RPMI8226 (cell line): ENCODE measurements around the gene GDF7.

ENCODE experiments used
- DNase-seq: peaks from one replicate; pipeline ENCODE4 v3.0.0-alpha.2; 2015

Gene GDF7

DNA sequence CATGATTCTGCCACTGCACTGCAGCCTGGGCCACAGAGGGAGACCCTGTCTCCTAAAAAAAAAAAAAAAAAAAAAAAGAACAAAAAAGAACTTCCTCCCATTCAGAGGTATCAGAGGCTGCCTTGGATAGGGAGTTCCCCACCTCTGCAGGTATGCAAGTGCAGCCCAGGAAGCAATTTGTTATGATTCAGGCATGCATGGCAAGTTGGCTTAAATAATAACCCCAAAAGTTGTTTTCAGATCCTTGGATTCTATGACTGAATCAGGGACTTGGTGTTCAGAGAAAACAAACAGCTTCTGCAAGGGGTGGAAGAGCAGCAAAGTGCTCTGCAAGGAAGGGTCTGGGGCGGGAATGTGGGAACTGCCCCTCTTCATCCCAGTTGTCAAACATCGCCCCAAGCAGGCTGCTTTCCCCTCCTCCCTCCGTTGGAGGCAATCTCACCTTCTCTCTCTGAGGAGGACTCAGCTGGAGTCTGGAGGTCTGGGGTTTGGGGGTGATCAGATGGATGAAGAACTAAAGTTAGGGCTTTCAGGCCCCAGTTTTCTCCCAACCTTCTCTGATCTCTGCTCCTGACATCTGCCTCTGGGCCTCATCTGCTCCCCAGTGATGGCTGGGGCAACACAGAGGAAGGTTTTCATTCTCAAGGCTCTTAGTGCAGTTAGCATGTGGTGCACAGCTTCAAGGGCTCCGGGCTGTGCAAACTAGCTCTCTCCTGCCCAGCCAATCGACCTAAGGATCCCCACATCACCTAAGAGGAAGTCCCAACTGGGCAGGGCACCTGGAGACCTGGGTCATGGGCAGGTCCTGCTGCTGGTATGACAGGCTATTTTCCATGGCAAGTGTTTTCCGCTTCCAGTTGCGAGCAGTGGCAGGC, 3.5 kb upstream of the GDF7 start:
- no peak for DNase-seq

DNA sequence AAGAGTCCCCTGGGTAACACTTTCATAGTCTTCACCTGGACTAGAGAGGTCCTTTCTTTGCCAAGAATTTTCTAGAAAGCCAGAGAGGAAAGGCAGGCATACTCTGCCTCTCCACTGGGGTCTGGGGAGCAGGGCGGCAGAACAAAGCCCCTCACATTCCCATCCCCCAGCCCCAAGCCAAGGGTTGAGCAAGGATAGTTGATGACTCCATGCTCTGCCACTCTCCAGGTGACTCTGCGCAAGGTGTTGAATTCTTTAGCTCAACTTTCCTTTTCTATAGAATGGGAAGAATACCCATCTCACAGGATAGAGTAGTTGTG, 2.9 kb upstream of the GDF7 start:
- DNase-seq, result no peak

GRCh38 chr2:20664431-20665242, 2.3 kb upstream of the GDF7 start:
- DNase-seq, result no peak

DNA sequence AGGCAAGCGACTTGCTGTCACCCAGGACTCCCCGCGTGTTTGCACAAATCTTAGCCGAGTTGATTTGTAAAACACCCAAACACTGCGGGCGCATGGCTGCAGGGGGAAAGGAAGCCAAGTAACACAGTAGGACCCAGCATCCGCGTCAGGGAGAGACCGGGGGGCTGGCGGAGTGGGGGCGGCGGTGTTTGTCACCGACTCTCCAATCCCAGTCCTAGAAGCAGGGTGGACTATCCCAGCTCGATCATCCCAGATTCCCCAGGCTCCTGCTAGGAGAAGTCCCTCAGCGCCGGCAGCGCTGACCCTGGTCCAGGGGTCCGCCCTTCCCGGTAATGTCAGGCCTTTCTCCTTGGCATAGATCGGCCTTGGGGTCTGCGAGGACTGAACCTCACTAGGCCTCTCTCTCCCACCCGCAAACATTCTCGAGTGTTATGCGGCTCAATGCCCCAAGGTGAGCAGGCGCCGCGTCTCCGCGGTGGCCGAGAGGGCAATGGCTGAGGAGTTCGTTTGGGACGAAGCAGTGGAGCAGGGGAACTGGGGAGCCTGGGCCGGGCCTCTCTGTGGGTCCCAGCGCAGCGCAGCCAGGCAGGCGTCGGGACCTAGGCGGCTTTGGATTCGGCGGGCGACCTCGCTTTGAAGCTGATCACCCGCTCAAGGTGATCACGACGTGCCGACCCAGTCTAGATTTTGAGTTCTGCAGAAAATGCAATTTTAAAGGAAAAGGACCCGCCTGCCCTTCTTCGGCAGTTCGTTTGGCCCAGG, 1.5 kb upstream of the GDF7 start:
- DNase-seq, result no peak

DNA sequence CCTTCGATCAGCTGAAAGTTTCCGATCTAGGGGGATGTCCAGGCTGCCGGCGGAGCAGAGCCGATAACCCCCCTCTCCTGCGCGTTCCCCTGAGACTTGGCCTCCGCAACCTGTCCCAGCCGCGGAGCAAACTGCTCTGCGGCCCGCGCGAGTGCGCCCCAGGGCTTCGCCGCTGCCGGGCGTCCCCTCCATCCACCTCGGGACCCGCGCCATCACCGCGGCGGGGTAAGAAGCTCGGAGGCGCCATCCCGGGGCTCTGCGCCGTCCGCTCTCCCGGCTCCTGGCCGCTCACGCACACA, 990 bp upstream of the GDF7 start:
- DNase-seq, result no peak

GRCh38 chr2:20667151-20667530, 197 bp downstream of the GDF7 start:
- DNase-seq, result peak; percentile 16

- DNase-seq, result no peak
These were observed 822 bp downstream of the GDF7 start for GRCh38 chr2:20667531-20668401.

GRCh38 chr2:20668451-20668850, 1.5 kb downstream of the GDF7 start:
- no peak for DNase-seq

DNA sequence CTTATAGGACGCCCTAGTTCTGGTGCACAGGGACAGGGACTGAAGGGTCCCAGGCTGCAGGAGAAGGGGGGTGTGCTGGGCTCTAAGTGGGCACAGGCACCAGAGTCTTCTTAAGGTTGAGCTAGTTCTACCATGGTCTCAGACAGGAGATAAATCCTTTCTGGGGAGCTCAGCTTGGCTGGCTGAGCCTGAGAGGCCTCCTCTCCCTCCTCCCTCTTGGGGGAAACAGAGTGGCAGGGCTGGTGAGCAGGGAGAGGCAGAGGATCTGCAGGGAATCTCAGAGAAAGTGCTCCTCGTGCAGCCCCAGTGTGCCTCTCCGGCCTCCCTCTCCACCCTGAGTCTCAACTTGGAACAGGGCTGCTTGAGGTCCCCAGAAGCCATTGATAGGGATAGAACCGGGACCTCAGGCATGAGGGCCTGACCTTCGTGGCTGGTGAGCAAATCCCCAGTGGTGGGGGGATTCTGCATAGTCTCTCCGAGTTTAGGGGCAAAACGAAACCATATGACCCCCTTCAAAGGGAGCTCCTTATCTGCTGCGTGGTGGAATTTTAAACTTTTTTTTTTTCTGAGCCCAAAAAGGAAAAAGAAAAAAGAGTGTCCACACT, 2.0 kb downstream of the GDF7 start:
- no peak for DNase-seq

- no peak for DNase-seq
These were observed 2.8 kb downstream of the GDF7 start for GRCh38 chr2:20669562-20670314.

DNA sequence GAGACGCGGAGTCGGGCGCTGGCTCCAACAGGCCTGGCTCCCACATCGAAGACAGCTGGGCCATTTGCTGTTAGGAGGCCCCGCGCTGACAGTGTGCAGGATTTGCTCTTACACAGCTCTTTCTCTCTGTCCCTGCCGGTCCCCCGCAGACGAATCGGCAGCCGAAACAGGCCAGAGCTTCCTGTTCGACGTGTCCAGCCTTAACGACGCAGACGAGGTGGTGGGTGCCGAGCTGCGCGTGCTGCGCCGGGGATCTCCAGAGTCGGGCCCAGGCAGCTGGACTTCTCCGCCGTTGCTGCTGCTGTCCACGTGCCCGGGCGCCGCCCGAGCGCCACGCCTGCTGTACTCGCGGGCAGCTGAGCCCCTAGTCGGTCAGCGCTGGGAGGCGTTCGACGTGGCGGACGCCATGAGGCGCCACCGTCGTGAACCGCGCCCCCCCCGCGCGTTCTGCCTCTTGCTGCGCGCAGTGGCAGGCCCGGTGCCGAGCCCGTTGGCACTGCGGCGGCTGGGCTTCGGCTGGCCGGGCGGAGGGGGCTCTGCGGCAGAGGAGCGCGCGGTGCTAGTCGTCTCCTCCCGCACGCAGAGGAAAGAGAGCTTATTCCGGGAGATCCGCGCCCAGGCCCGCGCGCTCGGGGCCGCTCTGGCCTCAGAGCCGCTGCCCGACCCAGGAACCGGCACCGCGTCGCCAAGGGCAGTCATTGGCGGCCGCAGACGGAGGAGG, 3.5 kb downstream of the GDF7 start:
- DNase-seq, result no peak

- no peak for DNase-seq
These were observed 4.2 kb downstream of the GDF7 start for GRCh38 chr2:20671036-20671735.

GRCh38 chr2:20671736-20672080, 4.8 kb downstream of the GDF7 start:
- DNase-seq, result no peak

DNA sequence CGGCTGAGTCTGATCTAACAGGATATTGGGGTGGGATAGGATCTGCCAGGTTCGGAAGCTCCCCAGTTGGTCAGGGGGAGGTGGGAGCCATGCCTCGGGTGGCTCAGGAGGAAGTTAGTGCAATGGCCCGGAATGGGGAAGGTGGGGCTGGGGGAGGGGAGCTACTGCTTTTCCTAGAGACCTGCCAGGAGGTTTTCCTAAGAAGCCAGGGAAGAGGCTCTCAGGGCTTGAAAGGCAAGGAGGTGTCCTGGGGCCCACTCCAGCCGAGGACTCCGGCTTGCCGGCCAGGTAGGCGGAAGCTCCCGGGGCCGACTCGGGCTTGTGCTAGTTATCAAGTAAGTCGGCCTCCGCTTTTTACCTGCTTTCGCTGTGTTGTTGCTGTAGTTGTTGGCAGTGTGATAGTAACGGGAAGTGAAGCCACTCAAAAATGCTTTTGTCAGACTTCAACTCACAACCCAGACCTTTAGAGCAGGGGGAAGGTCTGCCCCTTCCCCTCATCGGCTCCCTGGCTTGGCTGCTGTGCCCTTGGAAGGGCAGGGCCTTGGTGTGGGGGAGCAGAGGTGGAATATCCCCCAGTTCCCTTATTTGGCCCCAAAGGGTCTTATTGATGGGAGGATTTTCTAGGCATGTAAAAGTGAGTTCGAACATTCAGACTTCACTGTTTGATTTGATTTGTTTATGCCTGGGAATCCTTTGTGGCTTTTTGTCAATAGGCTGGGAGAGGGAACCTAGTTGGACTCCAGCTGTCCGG, 5.4 kb downstream of the GDF7 start:
- no peak for DNase-seq

GRCh38 chr2:20673686-20674308, 6.9 kb downstream of the GDF7 start:
- DNase-seq, result no peak

GRCh38 chr2:20674309-20674965, 7.5 kb downstream of the GDF7 start:
- no peak for DNase-seq

- DNase-seq, result no peak
These were observed 8.2 kb downstream of the GDF7 start for GRCh38 chr2:20674974-20675679.
